Endothelial cell of umbilical vein (primary cell): ENCODE results near the gene MAST4. TPM values are rescaled to one million over a fixed set of nuclear protein-coding genes. Genes with fewer than 3 reads are reported as not detected.

ENCODE experiments used
- BruUV-seq: library from RNA; stranded (reverse); fragments of 400-500 nt; replicated peaks from 2 replicates; lab custom pipeline; 2021; lab: Mats Ljungman, UMichigan
- CTCF ChIA-PET: fragments of 300-600, 350-600 bp; sonication (Branson Sonifier 250); formaldehyde crosslinking; loops from one replicate; lab custom pipeline; 2021; ENCODE audit warnings: antibody characterized with exemption, inconsistent platforms; lab: Charles Lee
- POLR2A ChIA-PET: fragments of 300-600, 350-600 bp; sonication (Branson Sonifier 250); formaldehyde crosslinking; loops from one replicate; lab custom pipeline; 2021; ENCODE audit warnings: antibody characterized with exemption, inconsistent platforms; lab: Charles Lee
- DNase-seq: peaks from one replicate; pipeline ENCODE4 v3.0.0-alpha.2; 2011; ENCODE audit warnings: low read depth, low spot score
- FAIRE-seq: peaks from 2 replicates; lab custom pipeline; 2011; peaks lifted over from hg19 to GRCh38; lab: Jason Lieb, UNC
- H2AFZ ChIP-seq: 2 replicates; pipeline ENCODE4 v1.6.0; 2012; ENCODE audit warnings: low read depth, low read length, control low read depth, inconsistent platforms
- H3K27ac ChIP-seq: 2 replicates; pipeline ENCODE4 v1.5.1; 2011; ENCODE audit warnings: low read depth, mild to moderate bottlenecking, control low read depth, low read length, moderate library complexity; ENCODE audit not compliant: insufficient read depth
- H3K27me3 ChIP-seq, 2 experiments: 2 replicates each; pipeline versions ENCODE4 v1.6.0 to v1.6.1; 2011; ENCODE audit warnings: low read length in 2 of 2, mixed read lengths in 1 of 2; ENCODE audit not compliant: control insufficient read depth in 2 of 2, insufficient read depth in 2 of 2
- H3K36me3 ChIP-seq, 2 experiments: 2 replicates in 1 of 2; 3 replicates in 1 of 2; pipeline ENCODE4 v1.5.1; 2011; ENCODE audit warnings: low read length in 2 of 2, mild to moderate bottlenecking in 1 of 2, moderate library complexity in 1 of 2; ENCODE audit not compliant: control insufficient read depth in 2 of 2, insufficient read depth in 2 of 2; ENCODE audit errors: extremely low read depth in 1 of 2
- H3K4me1 ChIP-seq: 3 replicates; pipeline ENCODE4 v1.5.1; 2011; ENCODE audit warnings: mild to moderate bottlenecking, low read length; ENCODE audit not compliant: control insufficient read depth, insufficient read depth; ENCODE audit errors: extremely low read depth
- H3K4me2 ChIP-seq: 2 replicates; pipeline ENCODE4 v1.6.1; 2011; ENCODE audit warnings: low read length, control low read depth, mixed read lengths; ENCODE audit not compliant: insufficient read depth
- H3K4me3 ChIP-seq, 3 experiments: fragments of 200-600 bp in 1 of 3; sonication (generic), shearing (Covaris generic) in 1 of 3; replicated peaks in 1 of 3; 2 replicates each; pipeline ENCODE4 v1.5.1; 2011 to 2016; ENCODE audit warnings: control low read depth in 3 of 3, low read length in 3 of 3, mild to moderate bottlenecking in 2 of 3, inconsistent platforms in 1 of 3, low read depth in 1 of 3, moderate library complexity in 1 of 3; ENCODE audit not compliant: insufficient read depth in 1 of 3
- H3K79me2 ChIP-seq: 2 replicates; pipeline ENCODE4 v1.6.0; 2012; ENCODE audit warnings: low read length, inconsistent platforms; ENCODE audit not compliant: control insufficient read depth, insufficient read depth
- H3K9ac ChIP-seq: replicated peaks from 2 replicates; pipeline ENCODE3; 2011; ENCODE audit warnings: low read length, control low read depth; ENCODE audit not compliant: insufficient read depth; ENCODE audit errors: extremely low read depth
- H3K9me1 ChIP-seq: replicated peaks from 3 replicates; pipeline ENCODE4 v1.6.0; 2011; ENCODE audit warnings: mild to moderate bottlenecking, low read length; ENCODE audit not compliant: control insufficient read depth, insufficient read depth; ENCODE audit errors: extremely low read depth
- H3K9me3 ChIP-seq: replicated peaks from 2 replicates; pipeline ENCODE4 v1.5.1; 2012; ENCODE audit warnings: low read length, inconsistent platforms; ENCODE audit not compliant: control insufficient read depth, insufficient read depth
- H4K20me1 ChIP-seq: replicated peaks from 2 replicates; pipeline ENCODE3; 2011; ENCODE audit warnings: mild to moderate bottlenecking, low read length; ENCODE audit not compliant: control insufficient read depth, insufficient read depth; ENCODE audit errors: extremely low read depth
- CTCF ChIP-seq, 2 donors: IDR thresholded peaks; 1 replicate in 1 of 2; 2 replicates in 1 of 2; pipeline ENCODE4 v1.5.1; 2011; ENCODE audit warnings: low read length in 2 of 2, mild to moderate bottlenecking in 2 of 2, moderate library complexity in 2 of 2, control low read depth in 1 of 2, inconsistent platforms in 1 of 2, low read depth in 1 of 2; ENCODE audit not compliant: insufficient read depth in 1 of 2; ENCODE audit errors: extremely low read depth in 1 of 2
- EZH2 ChIP-seq: IDR thresholded peaks from 2 replicates; pipeline ENCODE4 v1.6.1; 2012; ENCODE audit warnings: borderline replicate concordance, low read depth, mild to moderate bottlenecking, moderate library complexity, low read length, inconsistent platforms; ENCODE audit not compliant: severe bottlenecking
- FOS ChIP-seq: IDR thresholded peaks from 2 replicates; pipeline ENCODE4 v1.6.1; 2011; ENCODE audit warnings: mild to moderate bottlenecking, low read length, moderate library complexity, borderline replicate concordance; ENCODE audit not compliant: insufficient read depth
- GATA2 ChIP-seq: IDR thresholded peaks from 2 replicates; pipeline ENCODE4 v1.7.0; 2011; ENCODE audit warnings: low read depth, mild to moderate bottlenecking, moderate library complexity, mixed read lengths, low read length; ENCODE audit not compliant: insufficient read length, insufficient read depth
- JUN ChIP-seq: IDR thresholded peaks from 2 replicates; pipeline ENCODE4 v1.6.1; 2011; ENCODE audit warnings: borderline replicate concordance, low read depth; ENCODE audit not compliant: insufficient read length, insufficient read depth
- MAX ChIP-seq: IDR thresholded peaks from 2 replicates; pipeline ENCODE4 v1.6.1; 2011; ENCODE audit not compliant: insufficient read depth, insufficient read length
- MYC ChIP-seq: IDR thresholded peaks from one replicate; pipeline ENCODE4 v1.6.1; 2011; ENCODE audit warnings: mild to moderate bottlenecking, low read depth, low read length
- POLR2A ChIP-seq: IDR thresholded peaks from 2 replicates; pipeline ENCODE4 v1.6.1; 2012; ENCODE audit warnings: low read depth, mild to moderate bottlenecking, control low read depth, low read length
- POLR2AphosphoS5 ChIP-seq: IDR thresholded peaks from 2 replicates; pipeline ENCODE4 v1.6.1; 2012; ENCODE audit warnings: low read depth, mild to moderate bottlenecking, control low read depth, low read length, moderate library complexity; ENCODE audit not compliant: insufficient read depth
- dilution Hi-C: fragments of 300-500 bp; cut with MboI; formaldehyde crosslinking; loops from one replicate; pipeline ENCODE4 v1.15.0; 2019; ENCODE audit warnings: low sequenced_read_pairs; ENCODE audit not compliant: extremely low pct_ligation_motif_present
- intact Hi-C: fragments of 100-400 bp; cut with micrococcal nuclease; formaldehyde crosslinking; loops from one replicate; pipeline ENCODE4 v1.10.0; 2022
- polyA plus RNA-seq, 4 experiments: library from polyadenylated mRNA; depleted of rRNA in 3 of 4; stranded (reverse) in 3 of 4; unstranded in 1 of 4; fragments of >200 nt; gene quantifications; 2 replicates each; pipeline versions ENCODE4 v1.2.1 to v1.2.3, GENCODE V29; 2011 to 2012; ENCODE audit warnings: missing spikeins in 1 of 4
- total RNA-seq: library from RNA; stranded (reverse); gene quantifications from 2 replicates; pipeline ENCODE4 v1.2.3, GENCODE V29; 2021

Gene MAST4
- total and polyA plus RNA-seq, 2 donors (not counting 3 experiments of a cell fraction or from before 2014, with no cell fraction given), result 40.2 to 116 TPM

- Histone ChIP-seq H3K36me3 (no peaks in the 10 kb centered on the region), H3K9ac (no peak overlapping the region), H3K4me2 (no peak overlapping the region), H3K4me1 (no peaks in the 10 kb centered on the region), H3K27ac (no peak overlapping the region), H3K4me3 (no peak overlapping the region), H2AFZ (no peak overlapping the region), H3K27me3 (no peaks in the 10 kb centered on the region), H3K9me3 (no peaks in the 10 kb centered on the region), H4K20me1 (no peaks in the 10 kb centered on the region), H3K9me1 (no peaks in the 10 kb centered on the region), H3K79me2 (no peaks in the 10 kb centered on the region)
- intact Hi-C loops, result loop anchor here (1.0 to 5.0 kb wide), 3 partner anchors 105 to 222 kb away; no protein-coding TSS in a partner anchor
- no peak for DNase-seq
- ChIA-PET CTCF (interaction anchor here (0.8 to 4.3 kb wide), 23 partner anchors 8 to 220 kb away, joined by 3 to 21 read pairs (median 4); no protein-coding TSS in a partner anchor), POLR2A (no interaction called here)
- no peak for FAIRE-seq
- no TSS peak for BruUV-seq
- dilution Hi-C loops, result no loop called here
- TF ChIP-seq MAX, result no peak
- TF ChIP-seq CTCF (IDR thresholded peaks at IDR 0.05; ENCODE audit: extremely low read depth in 1 of 2, insufficient read depth in 1 of 2, low read depth in 1 of 2, low read length in 2 of 2), result no peak
- TF ChIP-seq GATA2, result no peak
- TF ChIP-seq POLR2AphosphoS5, result no peak
- no peak for TF ChIP-seq JUN
- TF ChIP-seq EZH2, result no peak
- TF ChIP-seq MYC, result no peak
- no peak for TF ChIP-seq FOS
- TF ChIP-seq POLR2A, result no peak
Measured at GRCh38 chr5:66987126-66987525, 390.9 kb downstream of the MAST4 start.
